ENCODE measurements around the gene CDHR2. TPM values are rescaled to one million over a fixed set of nuclear protein-coding genes. Genes with fewer than 3 reads are reported as not detected.
A peak's percentile ranks its signal among the peaks of the same experiment; 100 is the strongest.

Gene CDHR2
- total RNA-seq, 2 donors from 2014 or later: 1.3 TPM; not detected in 1

GRCh38 chr5:176640616-176641015 lies 91.5 kb downstream of the CDHR2 start:
- H3K4me1 ChIP-seq: no peaks in the 10 kb centered on the region
- no peak for DNase-seq
- no peaks in the 10 kb centered on the region for H3K36me3 ChIP-seq (replicated peaks in 1 of 2; ENCODE audit: insufficient read depth in 1 of 2, low read depth in 2 of 2)
- TF ChIP-seq POLR2A (IDR thresholded peaks at IDR 0.05): no peak
- no peak for TF ChIP-seq CTCF (IDR thresholded peaks at IDR 0.05)
- 63 to 66% methylated on average over 4 of the region's 4 CpGs for WGBS, 2 donors
- H3K27ac ChIP-seq: no peak overlapping the region
- intact Hi-C loops (cut with DNase I): no loop called here
- no peaks in the 10 kb centered on the region for H3K9me3 ChIP-seq
- H3K27me3 ChIP-seq: no peaks in the 10 kb centered on the region
- H3K4me3 ChIP-seq: no peak overlapping the region
- no peak for ATAC-seq

- no peak overlapping the region for H3K27ac ChIP-seq
- H3K4me3 ChIP-seq: no peak overlapping the region
- no peaks in the 10 kb centered on the region for H3K27me3 ChIP-seq
- H3K36me3 ChIP-seq (replicated peaks in 1 of 2; ENCODE audit: insufficient read depth in 1 of 2, low read depth in 2 of 2): no peaks in the 10 kb centered on the region
- H3K4me1 ChIP-seq: peaks cover 6% of the 10 kb centered on the region
- ATAC-seq (no peak), DNase-seq (peak in 2 of 4 donors; percentile 43)
- intact Hi-C loops (cut with DNase I): no loop called here
- WGBS, 2 donors: 46 to 53% methylated on average over 8 to 12 of the region's 15 CpGs
- H3K9me3 ChIP-seq: no peaks in the 10 kb centered on the region
- TF ChIP-seq CTCF (IDR thresholded peaks at IDR 0.05) (no peak), POLR2A (IDR thresholded peaks at IDR 0.05) (no peak)
Measured at GRCh38 chr5:176642675-176643490, 93.7 kb downstream of the CDHR2 start.

DNA sequence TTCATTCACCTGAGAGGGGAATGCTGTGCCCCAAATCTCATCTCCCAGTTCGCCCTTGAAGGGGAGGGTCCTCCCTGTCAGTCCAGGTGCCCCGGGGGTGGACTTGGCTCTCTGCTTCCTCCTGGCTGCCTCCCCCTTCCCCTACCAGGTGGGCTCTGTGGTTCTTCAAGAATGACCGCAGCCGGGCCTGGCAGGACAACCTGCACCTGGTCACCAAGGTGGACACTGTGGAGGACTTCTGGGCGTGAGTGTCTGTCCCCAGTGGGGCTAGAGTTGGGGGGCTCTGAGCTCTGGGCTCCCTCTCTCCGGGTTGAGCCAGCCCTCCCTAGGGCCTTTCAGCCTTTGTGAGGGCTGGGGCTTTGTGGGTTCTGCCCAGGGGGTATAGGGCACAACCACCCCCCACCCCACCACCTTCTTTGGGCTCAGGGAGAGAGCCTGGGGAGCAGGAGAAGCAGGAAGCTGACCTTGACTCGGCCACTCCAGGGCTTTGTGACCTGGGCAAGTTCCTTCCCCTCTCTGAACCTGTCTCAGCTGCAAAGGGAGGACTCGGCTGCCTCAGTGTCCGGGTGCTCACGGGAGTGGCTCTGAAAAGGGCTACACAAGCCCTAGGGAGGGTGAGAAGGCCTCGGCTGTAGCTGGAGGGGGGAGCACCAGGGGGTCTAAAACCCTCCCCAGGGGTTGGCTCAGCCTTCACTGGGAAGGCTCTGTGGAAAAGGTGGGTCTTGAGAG lies 94.5 kb downstream of the CDHR2 start:
- Histone ChIP-seq H3K4me1 (peaks cover 14% of the 10 kb centered on the region), H3K27ac (no peak overlapping the region), H3K36me3 (replicated peaks in 1 of 2; ENCODE audit: insufficient read depth in 1 of 2, low read depth in 2 of 2) (no peaks in the 10 kb centered on the region), H3K9me3 (no peaks in the 10 kb centered on the region), H3K27me3 (no peaks in the 10 kb centered on the region), H3K4me3 (no peak overlapping the region)
- intact Hi-C loops (cut with DNase I): no loop called here
- ATAC-seq: no peak
- TF ChIP-seq CTCF (IDR thresholded peaks at IDR 0.05): no peak
- no peak for TF ChIP-seq POLR2A (IDR thresholded peaks at IDR 0.05)
- 68 to 74% methylated on average over 5 to 11 of the region's 11 CpGs for WGBS, 2 donors
- DNase-seq: no peak

DNA sequence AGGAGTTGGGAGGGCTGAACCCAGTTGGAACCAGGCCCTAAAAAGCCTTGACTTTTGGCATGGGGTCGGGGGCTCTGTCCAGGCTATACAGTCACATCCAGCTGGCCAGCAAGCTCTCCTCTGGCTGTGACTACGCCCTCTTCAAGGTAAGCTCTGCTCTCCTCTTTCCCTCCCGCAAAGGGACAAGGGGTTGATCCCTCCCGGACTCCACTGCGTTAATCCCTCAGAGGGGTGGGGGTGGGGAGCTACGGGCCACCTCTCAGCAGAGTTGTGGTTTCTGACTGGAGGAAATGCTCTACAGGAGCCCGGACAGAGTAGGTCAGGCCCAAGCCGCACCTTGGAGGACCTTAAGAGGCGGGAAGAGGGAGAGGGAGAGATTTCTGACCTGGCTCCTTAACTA lies 95.2 kb downstream of the CDHR2 start:
- Histone ChIP-seq H3K9me3 (no peaks in the 10 kb centered on the region), H3K27ac (no peak overlapping the region), H3K4me3 (no peak overlapping the region), H3K27me3 (no peaks in the 10 kb centered on the region), H3K4me1 (peaks cover 18% of the 10 kb centered on the region), H3K36me3 (replicated peaks in 1 of 2; ENCODE audit: insufficient read depth in 1 of 2, low read depth in 2 of 2) (no peaks in the 10 kb centered on the region)
- ATAC-seq (no peak), DNase-seq (no peak)
- intact Hi-C loops (cut with DNase I): no loop called here
- WGBS, 2 donors: 74 to 81% methylated on average over 6 to 8 of the region's 9 CpGs
- TF ChIP-seq POLR2A (IDR thresholded peaks at IDR 0.05) (no peak), CTCF (IDR thresholded peaks at IDR 0.05) (no peak)
